Measurements from ENCODE around the gene PSMC4. TPM values are rescaled to one million over a fixed set of nuclear protein-coding genes. Genes with fewer than 3 reads are reported as not detected.
A peak's percentile ranks its signal among the peaks of the same experiment; 100 is the strongest.

PSMC4 gene
- 10 to 100 TPM; 46.4 to 83.4 (median 77.5) TPM for total RNA-seq

DNA sequence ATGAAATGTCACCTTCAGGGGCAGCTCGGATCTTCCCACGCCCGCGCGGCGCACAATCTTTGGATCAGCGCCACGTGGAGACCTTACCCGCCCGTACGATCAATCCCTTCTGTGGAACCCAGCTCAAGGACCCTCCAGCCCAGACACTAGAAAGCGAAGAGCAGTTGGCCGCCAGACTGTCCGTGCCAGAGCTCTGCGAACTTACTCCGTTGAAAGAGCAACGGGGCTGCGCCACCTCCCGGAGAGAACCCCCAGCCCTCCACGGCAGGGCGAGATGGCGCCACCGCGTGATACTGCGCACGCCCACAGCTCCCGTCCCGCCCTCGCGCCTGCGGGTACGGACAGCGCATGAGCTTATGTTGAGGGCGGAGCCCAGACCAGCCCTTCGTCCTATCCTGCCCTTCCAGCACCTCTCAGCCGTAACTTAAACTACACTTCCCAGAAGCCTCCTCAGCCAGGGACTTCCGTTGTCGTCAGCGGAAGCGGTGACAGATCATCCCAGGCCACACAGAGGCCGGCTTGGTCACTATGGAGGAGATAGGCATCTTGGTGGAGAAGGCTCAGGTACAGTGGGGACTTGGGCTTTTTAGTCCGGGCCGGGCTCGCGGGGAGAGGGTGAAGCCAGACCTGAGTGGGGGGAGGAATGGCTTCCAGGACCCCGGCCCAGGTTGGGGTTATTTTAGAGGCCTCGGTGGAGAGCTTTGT lies at the start of gene PSMC4:
Gene PSMC4 (plus strand): TSS at position 491 of the 705 bp plus-strand sequence. CDS start 38 bp downstream, at position 529.
- peak within 1 kb of the TSS; percentile 60 to 85 (median 77) for H3K4me3 ChIP-seq
- no peaks in the 10 kb centered on the region for H3K27me3 ChIP-seq
- WGBS, 2 donors (ENCODE audit: low coverage in 1 of 2), result 0% methylated on average over 16 of the region's 47 CpGs; no CpG with 5 or more reads in 1 of the 2 donors
- intact Hi-C loops (cut with DNase I; ENCODE audit: low total_unique reads), result no loop called here
- peak within 1 kb of the TSS; percentile 92 to 96 (median 94) for H3K27ac ChIP-seq
- H3K4me1 ChIP-seq, result peaks cover 15 to 27% (median 21%) of the 10 kb centered on the region in 4 donors
- peaks cover 0 to 33% (median 8%) of the 10 kb centered on the region in 4 donors for H3K36me3 ChIP-seq
- no peaks in the 10 kb centered on the region for H3K9me3 ChIP-seq
- DNase-seq, result peak; percentile 99
- TF ChIP-seq POLR2AphosphoS5 (IDR thresholded peaks at IDR 0.05), result peak; percentile 81 to 94 (median 91)
- TF ChIP-seq, protein P1, sequence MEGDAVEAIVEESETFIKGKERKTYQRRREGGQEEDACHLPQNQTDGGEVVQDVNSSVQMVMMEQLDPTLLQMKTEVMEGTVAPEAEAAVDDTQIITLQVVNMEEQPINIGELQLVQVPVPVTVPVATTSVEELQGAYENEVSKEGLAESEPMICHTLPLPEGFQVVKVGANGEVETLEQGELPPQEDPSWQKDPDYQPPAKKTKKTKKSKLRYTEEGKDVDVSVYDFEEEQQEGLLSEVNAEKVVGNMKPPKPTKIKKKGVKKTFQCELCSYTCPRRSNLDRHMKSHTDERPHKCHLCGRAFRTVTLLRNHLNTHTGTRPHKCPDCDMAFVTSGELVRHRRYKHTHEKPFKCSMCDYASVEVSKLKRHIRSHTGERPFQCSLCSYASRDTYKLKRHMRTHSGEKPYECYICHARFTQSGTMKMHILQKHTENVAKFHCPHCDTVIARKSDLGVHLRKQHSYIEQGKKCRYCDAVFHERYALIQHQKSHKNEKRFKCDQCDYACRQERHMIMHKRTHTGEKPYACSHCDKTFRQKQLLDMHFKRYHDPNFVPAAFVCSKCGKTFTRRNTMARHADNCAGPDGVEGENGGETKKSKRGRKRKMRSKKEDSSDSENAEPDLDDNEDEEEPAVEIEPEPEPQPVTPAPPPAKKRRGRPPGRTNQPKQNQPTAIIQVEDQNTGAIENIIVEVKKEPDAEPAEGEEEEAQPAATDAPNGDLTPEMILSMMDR (IDR thresholded peaks at IDR 0.05), result peak; percentile 61 to 96 (median 80)
- TF ChIP-seq EP300 (IDR thresholded peaks at IDR 0.05; ENCODE audit: low read depth), result no peak
- peak; percentile 85 for TF ChIP-seq POLR2A (IDR thresholded peaks at IDR 0.05)
- in situ Hi-C loops (cut with MboI; ENCODE audit: low pct_ligation_motif_present in 1 of 4, low pct_unique_long_range_greater_than_20kb in 1 of 4, low sequenced_read_pairs in 3 of 4), result no loop called here

DNA sequence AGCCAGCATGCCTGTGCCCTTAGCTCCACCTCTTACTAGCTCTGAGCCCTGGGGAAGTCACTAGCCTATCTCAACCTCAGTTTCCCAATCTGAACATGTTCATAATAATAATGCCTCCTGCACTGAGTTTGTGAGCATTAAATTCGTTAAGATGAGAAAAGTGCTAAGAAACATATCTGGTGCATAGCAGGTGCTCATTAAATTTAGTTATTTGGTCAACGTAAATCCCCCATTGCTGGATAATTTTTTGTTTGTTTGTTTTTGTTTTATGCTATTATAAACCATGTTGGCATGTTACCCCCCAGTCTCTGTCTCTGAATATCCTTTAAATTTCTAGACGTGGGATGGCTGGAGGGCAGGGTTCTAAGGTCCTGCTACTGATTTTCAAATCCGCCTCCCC lies 47.1 kb upstream of the PSMC4 start:
- Histone ChIP-seq H3K27ac (no peak overlapping the region), H3K4me3 (no peak overlapping the region), H3K27me3 (no peaks in the 10 kb centered on the region), H3K36me3 (no peaks in the 10 kb centered on the region), H3K9me3 (no peaks in the 10 kb centered on the region), H3K4me1 (peaks cover 0 to 7% (median 0%) of the 10 kb centered on the region in 4 donors)
- 77 to 79% methylated on average over 4 of the region's 4 CpGs for WGBS, 2 donors (ENCODE audit: low coverage in 1 of 2)
- no peak for DNase-seq
- intact Hi-C loops (cut with DNase I; ENCODE audit: low total_unique reads), result no loop called here
- no peak for TF ChIP-seq POLR2AphosphoS5 (IDR thresholded peaks at IDR 0.05)
- TF ChIP-seq, protein P1 (IDR thresholded peaks at IDR 0.05), result no peak
- no peak for TF ChIP-seq EP300 (IDR thresholded peaks at IDR 0.05; ENCODE audit: low read depth)
- no peak for TF ChIP-seq POLR2A (IDR thresholded peaks at IDR 0.05)
- in situ Hi-C loops (cut with MboI; ENCODE audit: low pct_ligation_motif_present in 1 of 4, low pct_unique_long_range_greater_than_20kb in 1 of 4, low sequenced_read_pairs in 3 of 4), result no loop called here

DNA sequence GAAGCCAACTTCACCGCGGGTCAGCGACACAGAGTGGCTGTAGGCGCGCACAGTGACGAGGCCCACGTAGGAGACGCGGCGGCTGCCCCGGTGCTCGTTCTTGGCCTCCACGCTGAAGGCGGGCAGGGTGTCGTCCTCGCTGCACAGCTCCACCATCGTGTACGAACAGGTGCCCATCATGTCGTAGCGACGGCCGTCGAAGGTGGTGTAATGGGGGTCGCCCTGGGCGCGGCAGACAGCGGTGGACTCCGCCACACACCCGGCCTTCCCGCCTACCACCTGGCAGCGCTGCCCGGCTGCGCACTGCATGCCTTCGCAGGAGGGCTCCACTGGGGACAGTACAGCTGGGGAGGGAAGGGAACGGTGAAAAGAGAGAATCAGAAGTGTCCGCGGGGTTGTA lies 46.6 kb upstream of the PSMC4 start:
- Histone ChIP-seq H3K9me3 (no peaks in the 10 kb centered on the region), H3K4me3 (no peak overlapping the region), H3K4me1 (peaks cover 0 to 3% (median 0%) of the 10 kb centered on the region in 4 donors), H3K27me3 (no peaks in the 10 kb centered on the region), H3K27ac (no peak overlapping the region), H3K36me3 (no peaks in the 10 kb centered on the region)
- intact Hi-C loops (cut with DNase I; ENCODE audit: low total_unique reads), result no loop called here
- no peak for DNase-seq
- in situ Hi-C loops (cut with MboI; ENCODE audit: low pct_ligation_motif_present in 1 of 4, low pct_unique_long_range_greater_than_20kb in 1 of 4, low sequenced_read_pairs in 3 of 4), result no loop called here
- TF ChIP-seq, protein P1 (IDR thresholded peaks at IDR 0.05), result no peak
- TF ChIP-seq POLR2A (IDR thresholded peaks at IDR 0.05) (no peak), EP300 (IDR thresholded peaks at IDR 0.05; ENCODE audit: low read depth) (no peak), POLR2AphosphoS5 (IDR thresholded peaks at IDR 0.05) (peak in 1 of 3 donors; percentile 24)
- 97% methylated on average over 37 of the region's 37 CpGs; no CpG with 5 or more reads in 1 of the 2 donors for WGBS, 2 donors (ENCODE audit: low coverage in 1 of 2)

DNA sequence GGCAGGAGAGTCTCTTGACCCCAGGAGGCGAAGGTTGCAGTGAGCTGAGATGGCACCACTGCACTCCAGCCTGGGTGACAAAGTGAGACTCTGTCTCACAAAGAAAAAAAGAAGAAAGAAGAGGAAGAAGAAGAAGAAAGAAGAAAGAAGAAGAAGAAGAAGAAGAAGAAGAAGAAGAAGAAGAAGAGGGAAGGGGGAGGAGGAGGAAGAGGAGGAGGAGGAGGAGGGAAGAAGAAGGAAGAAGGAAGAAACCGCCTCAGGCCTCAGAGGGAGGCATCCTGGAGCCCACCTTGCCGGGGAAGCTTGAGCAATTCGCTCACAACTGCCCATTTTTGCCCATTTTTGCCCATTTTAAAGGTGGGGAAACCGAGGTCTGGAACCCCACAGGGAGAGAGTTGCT lies 46.0 kb upstream of the PSMC4 start:
- Histone ChIP-seq H3K4me1 (no peaks in the 10 kb centered on the region), H3K36me3 (no peaks in the 10 kb centered on the region), H3K27ac (no peak overlapping the region), H3K9me3 (no peaks in the 10 kb centered on the region), H3K27me3 (no peaks in the 10 kb centered on the region), H3K4me3 (no peak overlapping the region)
- intact Hi-C loops (cut with DNase I; ENCODE audit: low total_unique reads) (no loop called here), in situ Hi-C loops (cut with MboI; ENCODE audit: low pct_ligation_motif_present in 1 of 4, low pct_unique_long_range_greater_than_20kb in 1 of 4, low sequenced_read_pairs in 3 of 4) (no loop called here)
- TF ChIP-seq, protein P1 (IDR thresholded peaks at IDR 0.05), result no peak
- no peak for TF ChIP-seq POLR2AphosphoS5 (IDR thresholded peaks at IDR 0.05)
- TF ChIP-seq EP300 (IDR thresholded peaks at IDR 0.05; ENCODE audit: low read depth), result no peak
- TF ChIP-seq POLR2A (IDR thresholded peaks at IDR 0.05), result no peak
- DNase-seq, result no peak
- WGBS, 2 donors (ENCODE audit: low coverage in 1 of 2), result 81 to 82% methylated on average over 4 to 5 of the region's 5 CpGs
